HL-60/S4 treated with retinoic acid at 250 ng/mL for 4 days and 3 days (cell line): ENCODE measurements around the gene WASF3.
"Not testable (repeated sequence)": the region's sequence is repeated elsewhere in the genome, so short reads cannot be mapped to it uniquely, and the experiment has no call there.

Experiments used
- in situ Hi-C: fragments of 300-500 bp; cut with MboI; formaldehyde crosslinking; loops from 2 replicates; pipeline ENCODE4 v1.7.0; 2022; ENCODE audit warnings: low sequenced_read_pairs

WASF3 gene

DNA sequence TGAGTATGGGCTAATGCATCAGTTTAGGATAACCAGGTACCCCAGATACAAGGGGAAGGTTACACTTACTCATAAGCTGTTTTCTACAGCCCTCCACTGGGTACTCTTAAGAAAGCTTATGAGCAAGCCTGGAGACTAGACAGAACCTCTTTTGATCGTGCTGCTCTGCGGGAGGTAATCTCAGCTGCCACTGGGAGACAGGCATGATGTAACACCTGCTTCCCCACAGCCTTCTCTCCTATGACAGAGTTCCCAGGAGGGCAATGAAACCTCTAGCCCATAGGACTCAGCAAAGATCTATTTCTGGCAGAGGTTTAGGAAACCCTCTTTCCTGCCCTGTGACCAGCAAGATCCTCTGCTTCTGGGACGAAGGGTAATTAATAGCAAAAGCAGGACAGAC is 65.6 kb downstream of the WASF3 start:
- in situ Hi-C loops, result no loop called here

DNA sequence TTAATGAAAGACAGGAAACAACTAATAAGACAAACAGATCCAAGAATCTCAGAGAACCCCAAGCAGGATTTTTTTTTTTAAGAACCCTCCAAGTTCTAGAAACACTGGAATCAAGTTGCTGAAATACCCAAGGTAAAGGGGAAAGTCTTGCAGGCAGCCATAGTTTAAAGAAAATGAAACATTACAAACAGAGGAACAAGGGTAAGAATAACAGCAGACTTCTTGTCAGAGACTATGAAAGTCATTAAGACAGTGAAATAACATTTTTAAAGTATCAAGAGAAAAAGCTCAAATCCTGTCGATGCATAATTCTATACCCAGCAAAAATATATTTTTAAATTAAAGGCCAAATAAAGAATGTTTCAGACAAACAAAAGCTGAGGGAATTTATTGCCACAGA is 67.1 kb downstream of the WASF3 start:
- in situ Hi-C loops, result no loop called here

DNA sequence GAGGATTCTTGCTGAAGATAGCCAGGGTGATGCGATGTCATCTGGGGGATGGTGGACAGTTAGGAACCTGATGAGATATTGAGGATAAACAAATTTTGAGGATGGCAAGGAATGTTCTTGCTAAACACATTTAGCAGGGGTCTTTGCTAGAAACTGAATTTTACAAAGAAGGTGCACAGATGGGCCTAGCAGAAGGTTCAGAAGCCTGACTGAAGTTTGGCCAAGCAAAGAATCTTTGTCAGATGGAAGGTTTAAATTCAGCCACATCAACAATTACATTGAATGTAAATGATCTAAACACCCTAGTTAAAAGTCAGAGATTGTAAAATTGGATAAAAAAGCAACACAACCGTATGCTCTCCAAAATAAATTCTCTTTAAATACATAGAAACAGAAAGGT is 68.8 kb downstream of the WASF3 start:
- in situ Hi-C loops, result no loop called here

DNA sequence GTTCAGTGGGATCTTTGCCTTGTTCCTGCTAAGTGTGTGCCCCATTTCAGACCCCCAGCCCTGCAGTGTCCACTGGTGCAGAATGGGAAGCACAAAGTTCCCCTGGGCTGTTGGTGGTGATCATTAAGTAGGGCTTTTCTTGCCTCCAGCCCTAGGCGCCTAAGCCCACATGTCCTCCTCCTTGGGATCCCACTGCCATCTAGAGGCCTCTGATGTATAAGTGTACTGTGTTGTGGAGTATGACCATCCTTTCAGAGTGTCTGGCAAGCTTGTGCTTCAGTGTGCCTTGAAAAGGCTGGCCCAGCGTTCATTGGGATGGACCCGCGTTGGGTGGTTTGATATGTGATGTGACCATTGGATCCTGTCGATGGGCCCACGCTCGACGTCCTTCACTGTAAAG is 71.2 kb downstream of the WASF3 start:
- in situ Hi-C loops, result no loop called here

DNA sequence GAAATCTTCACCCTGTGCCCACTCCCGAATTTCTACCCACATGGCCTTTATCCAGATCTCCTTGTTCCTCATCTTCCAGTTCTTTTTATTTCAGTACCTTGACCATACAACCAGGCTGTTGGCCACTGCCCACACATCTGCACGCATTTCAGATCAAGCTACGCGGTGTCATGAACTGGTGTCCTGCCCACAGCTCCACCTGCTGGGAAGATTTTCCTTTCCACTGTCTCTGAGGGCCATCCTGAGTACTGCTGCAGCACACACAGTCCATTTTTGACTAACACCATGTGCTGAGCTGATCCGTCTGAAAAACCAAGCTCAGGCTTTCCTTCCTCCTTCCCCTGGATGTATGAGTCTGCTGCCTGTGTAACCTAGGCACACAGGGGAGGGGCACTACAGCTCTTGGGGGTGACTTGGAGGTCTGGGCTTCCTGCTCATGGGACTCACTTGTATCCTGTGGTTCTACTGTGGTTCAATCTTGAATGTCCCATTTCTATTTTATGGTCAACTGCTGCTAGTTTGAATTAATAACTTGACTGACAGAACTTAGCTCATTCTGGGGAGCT is 71.9 kb downstream of the WASF3 start:
- in situ Hi-C loops, result no loop called here

DNA sequence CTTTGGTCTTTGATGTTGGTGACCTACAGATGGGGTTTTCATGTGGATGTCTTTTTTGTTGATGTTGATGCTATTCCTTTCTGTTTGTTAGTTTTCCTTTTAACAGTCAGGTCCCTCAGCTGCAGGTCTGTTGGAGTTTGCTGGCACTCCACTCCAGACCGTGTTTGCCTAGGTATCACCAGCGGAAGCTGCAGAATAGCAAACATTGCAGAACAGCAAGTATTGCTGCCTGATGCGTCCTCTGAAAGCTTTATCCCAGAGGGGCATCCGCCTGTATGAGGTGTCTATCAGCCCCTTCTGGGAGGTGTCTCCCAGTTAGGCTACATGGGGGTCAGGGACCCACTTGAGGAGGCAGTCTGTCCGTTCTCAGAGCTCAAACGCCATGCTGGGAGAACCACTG is 78.2 kb downstream of the WASF3 start:
- in situ Hi-C loops, result not testable (repeated sequence)

DNA sequence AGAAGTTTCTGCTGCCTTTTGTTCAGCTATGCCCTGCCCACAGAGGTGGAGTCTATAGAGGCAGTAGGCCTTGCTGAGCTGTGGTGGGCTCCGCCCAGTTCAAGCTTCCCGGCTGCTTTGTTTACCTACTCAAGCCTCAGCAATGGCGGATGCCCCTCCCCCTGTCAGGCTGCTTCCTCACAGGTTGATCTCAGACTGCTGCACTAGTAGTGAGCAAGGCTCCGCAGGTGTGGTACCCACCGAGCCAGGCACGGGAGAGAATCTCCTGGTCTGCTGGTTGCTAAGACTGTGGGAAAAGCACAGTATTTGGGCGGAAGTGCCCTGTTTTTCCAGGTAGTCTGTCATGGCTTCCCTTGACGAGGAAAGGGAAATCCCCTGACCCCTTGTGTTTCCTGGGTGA is 78.6 kb downstream of the WASF3 start:
- in situ Hi-C loops, result not testable (repeated sequence)

DNA sequence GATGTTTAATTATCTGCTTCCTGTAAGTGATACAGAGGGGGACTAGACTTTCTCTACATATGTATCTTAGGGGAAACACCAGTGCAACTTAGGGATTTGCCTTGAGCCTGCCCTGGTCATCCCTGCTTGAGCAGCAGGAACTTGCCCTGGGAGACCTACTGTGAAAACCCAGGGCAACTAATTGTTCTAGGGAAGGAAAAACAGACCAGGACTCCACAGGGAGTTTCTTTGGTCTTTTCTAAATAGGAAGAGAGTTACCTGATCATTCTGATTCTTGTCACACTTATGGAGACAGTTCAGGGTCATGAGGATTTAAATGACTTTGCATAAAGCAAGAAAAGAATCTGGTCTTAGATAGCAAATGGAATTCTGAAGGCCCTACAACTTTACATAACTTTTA is 89.1 kb downstream of the WASF3 start:
- in situ Hi-C loops, result no loop called here

DNA sequence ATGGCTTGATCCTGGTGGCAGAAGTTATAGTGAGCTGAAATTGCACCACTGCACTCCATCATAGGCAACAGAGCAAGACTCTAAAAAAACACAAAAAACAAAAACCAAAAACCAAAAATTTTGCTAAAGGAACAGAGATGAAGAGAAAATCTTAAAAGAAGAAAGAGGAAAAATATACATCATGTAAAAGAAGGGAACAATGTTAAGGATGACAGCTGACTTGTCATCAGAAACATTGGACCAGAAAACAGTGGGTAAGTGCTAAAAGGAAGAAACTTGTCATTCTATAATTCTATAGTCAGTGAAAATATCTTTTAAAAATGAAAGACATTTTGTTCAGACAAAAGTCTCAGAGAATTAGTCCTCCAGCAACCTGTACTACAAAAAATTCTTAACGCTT is 93.8 kb downstream of the WASF3 start:
- in situ Hi-C loops, result no loop called here

DNA sequence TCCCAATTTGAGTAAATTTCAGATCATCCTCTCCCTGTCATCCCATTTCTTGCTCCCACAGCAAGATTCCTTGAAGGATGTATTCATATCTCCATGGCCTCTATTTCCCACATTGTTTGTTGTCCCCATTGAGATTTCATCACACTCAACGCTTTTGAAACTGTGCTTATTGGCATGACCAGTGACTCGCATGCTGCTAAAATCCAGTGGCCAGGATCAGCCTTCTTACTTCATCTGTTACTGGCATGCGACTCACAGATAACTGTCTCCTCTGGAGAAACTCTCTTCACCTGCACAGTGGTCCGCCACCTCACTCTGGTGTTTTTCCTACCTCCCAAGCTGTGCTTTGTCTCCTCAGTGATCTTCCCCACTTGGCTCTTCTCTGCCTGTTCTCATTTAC is 95.8 kb downstream of the WASF3 start:
- in situ Hi-C loops, result no loop called here

DNA sequence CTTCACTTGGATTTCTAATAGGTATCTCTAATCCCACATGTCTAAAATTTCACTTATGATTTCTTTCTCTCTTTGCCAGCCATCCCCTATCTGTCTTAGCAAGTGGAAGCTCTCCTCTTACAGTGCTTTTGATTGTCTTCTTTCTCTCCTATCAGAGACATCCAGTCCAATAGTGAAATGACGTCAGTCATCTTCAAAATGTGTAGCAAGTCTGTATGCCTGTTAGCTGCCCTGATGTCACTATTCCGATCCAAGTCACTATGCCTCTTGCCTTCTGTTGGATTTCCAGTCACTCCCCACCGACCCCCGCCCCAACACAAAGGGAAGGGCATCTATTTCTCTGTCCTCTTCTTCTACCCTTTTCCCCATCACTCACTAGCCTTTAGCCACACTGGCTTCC is 96.4 kb downstream of the WASF3 start:
- in situ Hi-C loops, result no loop called here

DNA sequence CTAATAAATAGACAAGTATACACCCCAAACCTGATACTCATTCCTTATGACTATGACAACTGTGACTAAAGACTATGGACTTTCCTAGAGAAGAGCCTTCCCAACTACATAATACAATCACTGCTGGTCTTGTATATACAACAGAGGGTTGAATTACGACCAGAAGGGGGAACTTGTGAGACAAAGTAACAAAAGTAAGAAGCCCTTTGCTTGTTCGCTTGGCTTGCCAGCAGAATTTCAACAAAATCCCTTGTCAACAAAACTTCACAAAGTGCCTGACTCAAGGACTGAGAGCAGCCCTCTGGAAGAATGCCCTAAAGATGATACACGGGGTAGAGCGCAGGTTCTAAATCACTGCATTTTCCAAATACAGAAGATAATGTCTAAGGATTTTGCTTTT is 99.4 kb downstream of the WASF3 start:
- in situ Hi-C loops, result no loop called here

DNA sequence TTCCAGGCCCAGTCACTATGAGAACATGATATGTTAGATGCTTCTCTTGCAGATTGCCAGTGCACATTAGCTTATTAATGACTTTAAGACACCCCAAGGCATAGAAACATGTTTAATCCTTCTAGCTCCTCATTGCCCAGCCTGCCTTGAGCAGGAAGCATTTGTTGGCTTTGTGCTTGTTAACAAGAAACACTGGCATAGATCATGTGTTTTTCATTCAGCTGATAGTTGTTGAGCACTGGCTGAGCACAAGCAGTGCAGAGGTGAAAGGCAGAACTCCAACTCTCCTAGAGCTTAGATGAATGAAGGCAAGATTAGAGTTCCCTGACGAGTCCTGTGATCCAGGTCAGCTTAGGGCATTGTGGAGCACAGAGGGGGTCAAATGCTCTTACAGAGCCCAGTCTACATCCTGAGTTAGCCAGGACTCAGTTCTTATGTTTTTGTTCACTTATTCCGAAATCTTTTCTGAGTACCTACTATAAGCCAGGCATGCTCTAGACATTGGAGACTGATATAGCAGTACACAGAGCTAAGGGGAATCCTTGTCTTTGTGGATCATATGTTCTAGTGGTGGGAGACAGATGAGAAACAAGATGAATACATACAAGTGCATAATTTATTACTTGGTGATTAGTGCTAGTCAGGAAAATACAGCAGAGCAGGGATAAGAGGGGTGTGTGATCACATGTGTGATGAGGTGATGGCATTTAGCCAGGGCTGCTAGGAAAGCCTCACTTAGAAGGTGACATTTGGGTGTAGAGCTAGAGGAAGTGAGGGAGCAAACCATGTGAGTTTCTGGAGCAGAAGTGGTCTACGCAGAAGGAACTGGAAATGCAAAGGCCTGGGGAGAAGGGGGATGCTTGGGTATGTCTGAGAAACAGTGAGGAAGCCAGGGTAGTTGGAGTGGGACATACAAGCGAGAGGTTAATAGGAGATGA is 101.2 kb downstream of the WASF3 start:
- in situ Hi-C loops, result no loop called here

DNA sequence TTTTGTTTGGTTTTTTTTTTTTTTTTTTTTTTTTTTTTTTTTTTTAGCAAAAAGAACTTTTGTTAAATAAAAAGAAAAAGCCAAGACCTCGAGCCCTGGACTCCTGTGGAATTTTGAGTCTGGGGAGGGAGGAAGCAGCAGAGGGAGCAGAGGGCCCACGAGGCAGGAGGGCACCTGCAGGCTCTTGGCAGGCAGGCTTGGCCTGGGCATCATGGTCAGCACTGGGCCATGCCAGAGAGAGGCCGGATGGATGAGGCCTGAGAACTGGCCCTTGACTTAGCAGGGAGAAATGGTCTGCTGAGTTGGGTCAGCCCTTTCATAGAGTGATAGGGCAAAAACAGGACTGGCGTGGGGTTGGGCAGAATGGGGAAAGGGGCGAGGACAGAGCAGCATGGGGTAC is 102.7 kb downstream of the WASF3 start:
- in situ Hi-C loops, result no loop called here

DNA sequence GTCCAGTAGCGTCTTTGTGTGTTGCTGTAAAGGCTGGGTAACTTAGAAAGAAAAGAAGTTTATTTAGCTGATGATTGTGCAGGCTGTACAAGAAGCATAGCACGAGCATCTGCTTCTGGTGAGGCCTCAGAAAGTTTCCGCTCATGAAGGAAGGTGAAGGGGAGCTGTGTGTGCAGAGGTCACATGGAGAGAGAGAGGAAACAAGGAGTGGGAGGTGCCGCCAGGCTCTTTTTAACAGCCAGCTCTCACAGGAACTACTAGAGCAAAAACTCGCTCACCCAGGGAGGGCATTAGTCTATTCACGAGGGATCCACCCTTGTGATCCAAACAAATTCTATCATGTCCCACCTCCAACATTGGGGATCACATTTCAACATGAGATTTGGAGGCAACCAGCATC is 103.3 kb downstream of the WASF3 start:
- in situ Hi-C loops, result no loop called here

DNA sequence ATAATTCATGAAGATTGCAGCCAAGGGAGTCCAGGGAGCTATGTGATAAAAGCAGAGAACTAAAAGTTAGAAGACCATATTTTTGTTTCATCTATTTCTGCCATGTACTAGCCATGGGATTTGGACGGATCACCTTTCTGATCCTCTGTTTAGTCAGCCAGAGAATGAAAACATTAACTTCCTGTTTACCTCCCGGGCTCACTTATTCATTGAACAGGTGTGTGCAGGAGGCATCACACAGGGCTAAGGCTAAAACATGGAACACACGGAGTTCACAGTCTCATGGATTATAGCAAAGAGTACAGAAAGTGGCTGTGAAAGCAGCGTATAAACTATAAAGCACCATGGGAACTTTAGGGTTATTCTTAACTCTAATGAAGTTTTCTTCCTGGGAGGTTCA is 106.3 kb downstream of the WASF3 start:
- in situ Hi-C loops, result no loop called here

DNA sequence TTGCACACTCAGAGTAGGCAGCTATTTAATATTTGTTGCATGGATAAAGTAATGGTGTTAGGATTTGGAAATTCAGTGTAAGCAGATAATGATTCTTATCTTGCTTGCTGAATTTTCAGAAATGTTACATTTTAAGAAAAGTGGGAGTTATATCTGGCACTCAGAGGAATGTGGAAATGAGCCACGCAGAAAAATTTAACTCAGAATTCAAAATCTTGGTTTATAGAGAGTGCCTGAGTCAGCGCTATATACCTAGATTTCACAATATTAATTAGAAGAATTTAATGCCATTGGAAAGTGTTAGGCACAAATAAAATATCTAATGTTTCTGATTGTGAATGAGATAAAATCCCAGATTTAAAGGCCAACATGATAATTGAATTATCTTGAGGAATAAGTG is 106.8 kb downstream of the WASF3 start:
- in situ Hi-C loops, result no loop called here

DNA sequence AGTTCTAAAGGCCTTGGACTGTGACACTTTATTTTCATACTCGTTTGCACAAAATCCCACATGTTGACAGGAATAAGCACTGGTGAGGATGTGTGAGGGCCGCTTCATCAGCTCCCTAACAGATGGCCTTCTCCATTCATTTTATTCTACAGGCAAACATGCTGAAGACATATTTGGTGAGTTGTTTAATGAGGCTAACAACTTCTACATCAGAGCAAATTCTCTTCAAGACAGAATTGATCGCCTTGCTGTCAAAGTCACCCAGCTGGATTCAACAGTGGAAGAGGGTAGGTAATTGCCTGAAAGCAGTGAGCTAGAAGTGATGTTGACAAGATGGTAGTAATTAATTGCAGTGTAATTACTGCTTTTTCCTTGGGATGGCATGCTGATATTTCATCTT is 107.4 kb downstream of the WASF3 start:
- in situ Hi-C loops, result no loop called here

DNA sequence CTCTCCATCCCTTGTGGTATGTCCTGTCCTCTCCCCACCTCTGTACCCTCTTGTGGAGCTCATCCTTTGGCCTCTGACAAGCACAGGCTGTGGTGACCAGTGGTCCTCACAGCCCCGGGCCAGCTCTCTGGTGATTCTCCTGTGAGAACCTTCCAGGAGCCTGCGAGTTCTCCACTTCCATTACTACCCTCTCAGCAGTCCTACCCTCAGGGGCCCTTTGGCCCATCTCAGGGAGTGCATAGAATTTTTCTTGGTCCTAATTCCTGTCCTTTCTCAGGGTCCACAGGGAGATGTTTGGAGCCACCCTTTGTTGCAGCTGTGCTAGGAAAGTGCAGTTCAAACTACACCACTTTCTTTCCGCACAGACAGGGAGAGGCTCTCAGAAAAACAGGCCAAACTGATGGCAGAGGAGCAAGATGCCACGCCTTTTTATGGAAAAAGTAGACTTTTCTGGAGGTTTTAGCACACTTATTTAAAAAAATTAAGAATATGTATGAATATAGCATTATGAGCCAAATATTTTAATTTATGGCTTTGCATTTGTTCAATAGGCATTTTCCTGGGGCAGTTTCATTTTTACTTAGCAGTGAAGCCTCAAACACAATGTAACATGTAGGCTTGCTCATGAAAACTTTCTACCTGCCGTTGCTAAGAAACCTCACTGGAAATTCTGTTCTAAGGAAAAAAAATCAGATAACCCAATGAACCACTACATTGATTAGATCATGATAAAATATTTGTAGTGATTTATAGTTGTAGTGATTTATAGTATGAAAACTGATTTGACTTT is 111.1 kb downstream of the WASF3 start:
- in situ Hi-C loops, result no loop called here

DNA sequence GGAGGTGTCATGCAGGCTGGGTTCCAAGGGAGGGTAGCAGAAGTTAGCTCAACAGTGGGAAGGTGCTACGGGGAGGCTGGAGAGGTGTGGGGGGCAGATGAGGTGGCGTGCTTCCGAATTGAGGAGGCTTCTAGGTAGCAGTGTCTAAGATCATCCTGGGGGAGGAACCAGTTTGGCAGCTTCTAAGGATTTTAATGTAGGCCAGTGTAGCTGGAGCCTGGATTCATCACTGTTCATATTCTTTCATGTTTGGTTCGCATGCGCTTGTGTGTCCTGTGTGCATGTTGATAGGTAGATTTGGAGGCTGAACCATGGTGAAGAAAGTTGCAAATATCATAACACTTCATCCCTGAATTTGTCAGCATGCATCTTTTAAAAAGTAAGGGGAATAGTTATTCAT is 116.4 kb downstream of the WASF3 start:
- in situ Hi-C loops, result no loop called here

DNA sequence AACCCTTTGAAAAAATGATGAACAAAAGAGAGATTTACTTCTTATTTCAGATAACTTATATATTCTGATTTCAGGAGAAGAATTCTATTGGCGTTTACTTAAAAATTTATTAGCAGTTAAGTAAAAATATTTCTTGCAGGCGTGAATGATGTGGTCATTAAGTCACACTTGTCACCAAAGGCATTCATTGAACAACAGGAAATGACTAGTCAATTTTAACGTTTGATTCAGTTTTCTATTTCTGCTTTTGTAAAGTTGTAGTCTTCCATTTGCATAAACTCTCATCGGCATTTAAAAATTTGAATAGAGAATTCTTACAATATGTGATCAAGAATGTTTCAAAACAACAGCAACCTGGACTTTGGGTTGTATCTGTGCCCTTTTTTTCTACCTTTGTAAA is 119.7 kb downstream of the WASF3 start:
- in situ Hi-C loops, result loop anchor here (25.0 kb wide), 1 partner anchor 490 kb away; no protein-coding TSS in a partner anchor

DNA sequence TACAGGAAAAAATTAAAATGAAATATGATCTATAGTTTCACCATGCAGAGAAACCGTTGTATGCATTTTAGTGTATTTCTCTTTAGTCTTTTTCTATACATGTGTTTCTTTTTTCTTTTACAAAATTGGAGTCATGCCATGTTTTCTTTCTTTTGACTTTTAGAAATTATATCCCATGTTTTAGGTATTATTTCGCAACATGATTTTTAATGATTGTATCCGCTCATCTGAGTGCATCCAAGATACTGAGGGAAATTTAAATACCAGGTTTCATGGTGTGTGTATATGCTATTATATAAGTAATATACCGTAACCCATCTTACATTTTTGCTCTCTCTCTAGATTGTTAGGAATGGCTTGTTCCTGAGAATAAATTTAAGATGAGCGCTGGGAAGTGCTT is 120.8 kb downstream of the WASF3 start:
- in situ Hi-C loops, result loop anchor here (25.0 kb wide), 1 partner anchor 491 kb away; no protein-coding TSS in a partner anchor
